ENCODE data around the gene DHX38.

DNA sequence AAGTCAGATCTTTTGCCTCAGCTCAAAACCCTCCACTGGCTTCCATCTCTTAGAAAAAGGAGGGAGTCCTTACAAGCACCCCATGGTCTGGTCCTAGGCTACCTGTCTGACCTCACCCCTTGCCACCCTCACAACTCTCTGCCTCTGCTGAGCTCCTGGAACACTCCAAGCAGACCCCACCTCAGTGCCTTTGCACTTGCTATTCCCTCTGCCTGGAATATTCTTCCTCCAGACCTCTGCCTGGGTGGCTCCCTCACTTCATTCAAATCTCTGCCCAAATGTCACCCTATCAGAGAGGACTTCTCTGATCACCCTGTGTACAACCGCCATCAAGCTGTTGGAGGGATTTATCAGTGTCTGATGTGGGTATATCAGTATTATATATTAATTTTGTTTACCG, 40.9 kb downstream of the DHX38 start:
- TF ChIP-seq, protein P1, sequence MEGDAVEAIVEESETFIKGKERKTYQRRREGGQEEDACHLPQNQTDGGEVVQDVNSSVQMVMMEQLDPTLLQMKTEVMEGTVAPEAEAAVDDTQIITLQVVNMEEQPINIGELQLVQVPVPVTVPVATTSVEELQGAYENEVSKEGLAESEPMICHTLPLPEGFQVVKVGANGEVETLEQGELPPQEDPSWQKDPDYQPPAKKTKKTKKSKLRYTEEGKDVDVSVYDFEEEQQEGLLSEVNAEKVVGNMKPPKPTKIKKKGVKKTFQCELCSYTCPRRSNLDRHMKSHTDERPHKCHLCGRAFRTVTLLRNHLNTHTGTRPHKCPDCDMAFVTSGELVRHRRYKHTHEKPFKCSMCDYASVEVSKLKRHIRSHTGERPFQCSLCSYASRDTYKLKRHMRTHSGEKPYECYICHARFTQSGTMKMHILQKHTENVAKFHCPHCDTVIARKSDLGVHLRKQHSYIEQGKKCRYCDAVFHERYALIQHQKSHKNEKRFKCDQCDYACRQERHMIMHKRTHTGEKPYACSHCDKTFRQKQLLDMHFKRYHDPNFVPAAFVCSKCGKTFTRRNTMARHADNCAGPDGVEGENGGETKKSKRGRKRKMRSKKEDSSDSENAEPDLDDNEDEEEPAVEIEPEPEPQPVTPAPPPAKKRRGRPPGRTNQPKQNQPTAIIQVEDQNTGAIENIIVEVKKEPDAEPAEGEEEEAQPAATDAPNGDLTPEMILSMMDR (IDR thresholded peaks at IDR 0.05; ENCODE audit: low read depth, low read length, missing input control): no peak
- TF ChIP-seq SP1 (IDR thresholded peaks at IDR 0.05): no peak
